Stimulated activated CD4-positive, alpha-beta T cell treated with anti-CD3 and anti-CD28 coated beads, Interleukin-12 subunit alpha, Interleukin-12 subunit beta, amount 100 ng/mL, for 4 hours (primary cell): Measurements from ENCODE around the gene AP2A1.

Source experiments
- DNase-seq: peaks from one replicate; pipeline ENCODE4 v3.0.0-alpha.2; 2020

AP2A1 gene

DNA sequence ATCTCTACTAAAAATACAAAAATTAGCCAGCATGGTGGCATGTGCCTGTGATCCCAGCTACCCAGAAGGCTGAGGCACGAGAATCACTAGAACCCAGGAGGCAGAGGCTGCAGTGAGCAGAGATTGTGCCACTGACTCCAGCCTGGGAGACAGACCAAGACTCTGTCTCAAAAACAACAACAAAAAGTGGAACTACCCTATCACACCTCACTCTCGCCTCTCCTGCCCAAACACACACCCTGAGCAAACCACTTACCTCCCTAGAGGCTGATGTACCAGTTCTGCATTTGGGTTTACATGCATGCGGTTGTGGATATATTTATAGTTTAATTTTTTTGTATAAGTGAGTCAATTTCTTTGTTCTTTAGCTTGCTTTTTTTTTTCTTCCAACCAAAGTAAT is 76.5 kb downstream of the AP2A1 start:
- DNase-seq, result no peak

DNA sequence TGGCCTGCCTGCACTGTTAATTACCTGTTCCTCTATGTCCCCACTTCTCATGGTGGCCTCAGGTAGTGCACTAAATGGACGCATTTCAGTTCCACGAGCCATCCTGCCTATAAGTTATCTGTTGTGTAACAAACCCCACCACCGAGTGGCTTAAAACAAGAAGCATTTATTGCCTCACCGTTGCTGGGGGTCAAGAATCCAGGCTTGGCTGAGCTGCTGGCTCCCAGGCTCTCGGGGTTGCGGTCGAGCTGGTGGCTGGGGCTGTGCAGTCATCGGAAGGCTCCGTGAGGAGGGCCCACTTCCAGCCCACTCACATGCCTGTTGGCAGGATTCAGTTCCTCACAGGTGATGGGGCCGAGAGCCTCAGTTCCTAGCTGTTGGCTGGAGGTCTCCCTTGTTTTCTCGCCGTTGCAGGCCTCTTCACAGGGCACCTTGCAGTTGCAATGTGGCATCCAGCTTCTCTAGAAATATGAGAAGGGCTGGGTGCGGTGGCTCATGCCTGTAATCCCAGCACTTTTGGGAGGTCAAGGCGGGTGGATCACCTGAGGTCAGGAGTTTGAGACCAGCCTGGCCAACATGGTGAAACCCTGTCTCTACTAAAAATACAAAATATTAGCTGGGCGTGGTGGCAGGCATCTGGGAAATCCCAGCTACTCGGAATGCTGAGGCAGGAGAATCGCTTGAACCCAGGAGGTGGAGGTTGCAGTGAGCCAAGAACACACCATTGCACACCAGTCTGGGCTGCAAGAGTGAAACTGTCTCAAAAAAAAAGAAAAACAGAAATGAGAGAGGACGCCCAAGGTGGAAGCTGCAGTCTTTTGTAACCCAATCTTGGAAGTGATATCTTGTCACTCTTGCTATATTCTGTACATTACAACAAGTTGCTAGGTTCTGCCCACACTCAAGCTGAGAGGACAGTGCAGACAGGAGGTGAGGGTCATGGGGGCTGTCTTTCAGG is 77.6 kb downstream of the AP2A1 start:
- no peak for DNase-seq

DNA sequence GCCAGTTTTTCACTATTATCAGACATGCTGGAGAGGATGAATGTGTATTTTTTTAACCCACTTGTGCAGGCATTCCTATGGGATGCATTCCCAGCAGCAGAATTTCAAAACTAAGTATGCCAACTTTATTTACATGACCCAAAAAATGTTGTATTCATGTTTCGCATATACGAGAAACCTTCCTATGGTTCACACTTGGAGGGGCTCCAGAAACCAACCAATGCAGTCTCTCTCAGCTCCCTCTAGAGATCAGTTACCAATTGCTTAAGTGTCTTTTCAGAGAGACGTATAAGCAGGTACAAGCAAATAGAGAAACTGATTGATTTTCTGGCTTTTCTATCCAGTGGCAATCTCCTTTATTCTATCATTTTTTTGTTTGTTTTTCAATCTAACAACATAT is 78.6 kb downstream of the AP2A1 start:
- DNase-seq, result no peak

DNA sequence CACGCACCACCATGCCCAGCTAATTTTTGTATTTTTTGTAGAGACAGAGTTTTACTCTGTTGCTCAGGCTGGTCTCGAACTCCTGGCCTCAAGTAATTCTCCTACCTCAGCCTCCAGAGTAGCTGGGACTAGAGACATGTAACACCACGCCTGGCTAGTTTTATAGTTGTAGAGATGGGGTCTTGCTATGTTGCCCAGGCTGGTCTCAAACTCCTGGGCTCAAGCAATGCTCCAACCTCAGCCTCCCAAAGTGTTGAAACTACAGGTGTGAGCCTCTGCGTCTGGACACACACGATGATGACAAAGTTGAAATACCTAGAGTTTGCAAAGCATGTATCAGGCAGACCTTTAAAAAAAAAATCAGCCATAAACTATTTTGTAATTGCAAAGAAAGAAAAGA is 79.6 kb downstream of the AP2A1 start:
- no peak for DNase-seq

DNA sequence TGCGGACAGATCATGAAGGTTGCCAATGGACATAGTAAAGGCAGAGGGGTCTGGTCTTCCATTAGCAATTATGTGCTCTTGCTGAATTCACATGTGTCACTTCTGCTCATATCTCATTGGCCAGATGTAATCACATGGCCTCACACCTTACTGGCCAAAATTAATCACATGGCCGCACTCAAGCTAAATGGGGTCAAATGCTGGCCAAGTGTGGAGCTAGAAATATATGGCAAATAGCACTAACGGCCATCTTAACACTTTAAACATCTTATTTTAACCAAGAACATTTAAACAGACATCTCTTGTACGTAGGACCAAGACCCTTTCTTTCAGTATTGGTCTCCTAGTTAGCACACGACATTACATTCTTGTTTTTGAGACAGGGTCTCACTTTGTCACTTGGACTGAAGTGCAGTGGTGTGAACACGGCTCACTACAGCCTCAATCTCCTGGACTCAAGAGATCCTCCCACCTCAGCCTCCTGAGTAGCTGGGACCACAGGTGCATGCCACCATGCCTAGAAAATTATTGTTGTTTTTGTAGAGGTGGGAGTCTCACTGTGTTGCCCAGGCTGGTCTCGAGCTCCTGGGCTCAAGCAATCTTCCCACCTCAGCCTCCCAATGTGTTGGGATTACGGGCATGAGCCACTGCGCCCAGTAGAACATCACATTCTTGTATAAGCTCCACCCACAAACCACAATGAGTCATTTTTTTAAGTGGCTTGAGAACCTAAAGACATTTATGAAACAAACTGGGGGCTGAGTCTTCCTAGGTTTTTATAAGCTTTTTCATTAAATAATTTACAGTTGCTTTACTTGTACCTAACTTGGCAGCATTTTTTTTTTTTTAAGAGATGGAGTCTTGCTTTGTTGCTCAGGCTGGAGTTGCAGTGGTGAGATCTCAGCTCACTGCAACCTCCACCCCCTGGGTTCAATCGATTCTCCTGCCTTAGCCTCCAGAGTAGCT is 81.2 kb downstream of the AP2A1 start:
- no peak for DNase-seq

DNA sequence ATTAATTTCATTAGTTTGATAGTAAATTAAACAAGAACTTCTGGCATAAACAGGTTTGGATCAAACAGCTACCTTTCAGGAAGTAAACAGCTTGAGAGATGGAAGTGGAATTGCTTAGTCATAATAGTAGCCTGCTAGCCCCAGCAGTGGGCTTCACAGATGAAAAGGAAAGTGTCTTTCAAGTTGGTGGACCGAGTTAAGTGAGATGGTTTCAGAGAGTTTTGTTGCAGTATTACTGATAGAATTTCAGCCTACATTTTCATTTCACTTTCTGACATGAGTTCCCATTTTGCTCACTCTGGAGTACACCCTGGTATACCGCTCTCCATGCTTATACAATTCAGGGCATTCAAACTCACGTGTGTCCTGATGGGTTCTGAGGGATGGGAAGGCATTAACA is 82.1 kb downstream of the AP2A1 start:
- no peak for DNase-seq

DNA sequence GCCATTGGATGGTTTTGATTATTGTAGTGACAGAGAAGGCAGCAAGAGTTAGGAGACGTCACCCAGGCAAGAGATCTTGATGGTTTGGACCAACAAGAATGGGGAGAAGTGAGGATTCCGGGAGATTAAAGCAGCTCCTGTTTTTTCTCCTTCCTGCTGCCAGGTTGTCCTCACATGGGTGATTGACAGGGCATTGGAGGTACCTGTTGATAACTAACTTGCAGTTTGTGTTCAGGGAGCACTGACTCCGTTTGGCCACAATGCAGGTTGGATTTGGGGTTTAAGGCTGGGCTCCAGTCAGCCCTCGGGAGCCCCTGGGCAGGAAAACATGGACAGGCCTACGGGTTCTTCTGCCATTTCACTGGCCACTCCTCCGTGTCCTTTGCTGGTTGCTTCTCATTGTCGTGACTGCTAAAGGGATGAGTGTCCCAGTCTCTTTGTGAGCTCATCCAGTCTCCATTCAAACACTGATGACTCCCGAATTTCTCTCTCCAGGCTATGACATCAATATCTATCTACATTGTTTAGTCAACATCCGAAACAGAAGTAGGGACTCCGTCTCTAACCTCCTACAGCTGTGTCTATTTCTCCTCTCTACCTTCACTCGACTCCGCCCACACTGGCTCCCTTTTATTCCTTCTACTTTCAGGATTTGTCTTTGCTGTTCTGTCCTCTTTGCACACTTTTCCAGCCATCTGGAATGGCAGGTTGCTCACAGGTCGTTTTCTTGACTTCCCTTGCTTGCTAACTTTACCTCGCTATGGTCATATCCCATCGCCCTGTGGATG is 82.8 kb downstream of the AP2A1 start:
- DNase-seq, result no peak

DNA sequence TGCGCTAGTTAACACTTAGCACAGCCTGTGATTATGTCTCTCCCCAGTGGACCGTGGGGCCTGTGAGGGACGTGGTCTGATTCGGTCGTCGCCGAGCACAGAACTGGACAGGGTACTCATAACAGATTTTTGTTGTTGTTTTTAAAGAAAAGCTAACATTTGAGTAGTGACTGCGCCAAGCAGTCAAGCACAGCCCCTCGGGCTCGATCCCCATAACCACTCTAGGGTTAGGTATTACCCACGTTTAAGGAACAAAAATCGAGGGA is 83.4 kb downstream of the AP2A1 start:
- DNase-seq, result no peak

DNA sequence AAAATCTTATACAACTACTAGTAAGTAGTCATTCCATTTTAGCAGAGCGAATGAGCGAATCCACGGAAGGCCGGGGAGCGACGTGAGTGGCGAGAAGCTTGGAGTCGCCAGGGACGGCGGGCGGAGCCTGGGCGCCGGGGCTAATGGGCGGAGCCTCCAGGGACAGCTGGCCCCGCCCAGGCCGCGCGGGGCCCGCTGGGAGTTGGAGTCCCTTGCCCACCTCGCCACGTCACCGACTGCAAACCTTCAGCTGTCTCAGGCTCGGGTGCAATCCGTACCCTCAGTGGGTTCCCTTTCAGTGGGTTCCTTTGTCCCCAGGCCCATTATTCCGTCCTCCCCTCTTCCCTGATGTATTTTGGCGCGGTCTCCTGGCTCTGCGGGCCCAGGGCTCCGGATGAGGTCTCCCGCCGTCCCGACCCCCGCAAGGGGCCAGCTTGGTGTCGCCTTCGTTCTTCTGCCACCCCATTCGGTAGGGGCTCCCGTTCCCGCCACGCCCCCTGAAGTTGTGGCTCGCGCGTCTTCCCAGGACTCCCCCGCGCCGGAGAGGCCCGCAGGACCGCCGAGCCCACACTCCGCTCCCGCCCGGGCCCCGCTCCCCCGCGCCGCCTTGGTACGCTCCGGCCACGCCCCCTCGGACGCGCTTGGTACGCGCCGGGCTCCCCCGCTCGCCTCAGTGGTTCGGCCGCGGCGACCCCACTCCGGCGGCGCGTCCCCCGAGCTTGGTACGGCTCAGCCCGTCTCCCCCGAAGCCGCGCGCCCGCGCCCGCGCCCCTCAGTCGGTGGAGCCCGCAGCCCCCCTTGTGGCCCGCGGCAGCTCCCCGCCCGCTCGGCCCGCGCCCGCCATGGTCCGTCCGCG is 83.9 kb downstream of the AP2A1 start, which contains the start of gene PTOV1:
Gene PTOV1 (plus strand): TSS at position 673 of the 856 bp plus-strand sequence.
- DNase-seq, result peak; percentile 86

DNA sequence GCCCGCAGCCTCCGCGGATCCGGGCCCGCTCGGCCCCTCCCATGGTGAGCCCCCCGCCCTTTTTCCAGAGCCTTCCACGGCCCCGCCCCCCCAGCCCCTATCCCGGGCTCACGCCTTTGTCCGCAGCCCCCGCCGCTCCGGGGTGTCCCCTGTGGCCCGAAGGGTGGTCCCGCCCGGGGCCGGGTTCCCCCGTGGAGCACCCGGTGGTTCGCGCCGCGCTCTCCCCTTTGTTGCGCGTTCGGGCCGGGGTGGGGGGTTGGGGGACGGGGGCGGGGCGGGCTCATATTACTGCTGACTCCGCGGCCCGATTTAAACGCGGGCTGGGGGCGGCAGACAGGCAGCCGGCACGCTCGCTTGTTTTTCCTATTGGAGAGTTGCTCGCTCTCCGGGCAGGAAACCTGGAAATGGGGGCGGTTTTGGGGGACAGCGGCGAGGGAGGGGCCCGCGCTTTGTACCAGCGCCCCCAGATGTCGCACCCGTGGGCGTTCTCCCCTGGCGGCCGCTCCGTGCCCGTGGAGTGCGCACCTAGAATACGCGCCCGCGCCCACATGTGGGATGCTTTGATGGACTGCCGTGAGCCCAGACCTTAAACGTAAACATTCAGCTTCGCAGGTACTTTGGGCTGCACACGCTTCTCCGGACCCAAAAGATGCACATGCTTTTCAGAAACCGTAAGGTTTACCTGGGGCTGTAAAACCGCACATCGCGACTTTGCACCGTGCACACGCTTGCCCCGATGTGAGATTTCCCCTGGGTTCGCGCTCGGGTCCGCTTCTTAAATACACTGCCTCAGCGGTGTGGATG is 84.9 kb downstream of the AP2A1 start:
- DNase-seq, result no peak

DNA sequence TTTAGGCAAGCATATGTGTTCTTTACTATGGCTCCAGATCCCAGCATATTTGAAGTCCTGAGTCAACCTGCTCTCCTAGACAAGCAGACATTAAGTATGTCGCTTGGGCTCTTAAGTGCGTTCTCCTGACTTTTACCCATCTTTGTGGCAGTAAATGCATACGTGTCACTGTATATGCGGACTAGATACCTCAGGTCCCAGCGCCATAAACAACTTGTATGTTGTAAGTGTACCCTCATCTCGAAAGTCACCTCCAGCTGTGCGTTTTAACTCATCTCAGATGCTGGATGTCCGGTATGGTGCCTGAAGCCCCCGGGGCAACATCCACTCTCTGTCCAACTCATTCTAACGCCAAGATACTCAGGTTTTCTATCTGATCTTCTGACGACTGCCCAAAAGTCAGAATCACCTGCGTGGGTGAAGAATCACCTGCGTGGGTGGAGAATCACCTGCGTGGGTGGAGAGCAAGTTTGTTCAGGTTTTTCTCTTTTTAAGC is 85.9 kb downstream of the AP2A1 start:
- DNase-seq, result no peak

DNA sequence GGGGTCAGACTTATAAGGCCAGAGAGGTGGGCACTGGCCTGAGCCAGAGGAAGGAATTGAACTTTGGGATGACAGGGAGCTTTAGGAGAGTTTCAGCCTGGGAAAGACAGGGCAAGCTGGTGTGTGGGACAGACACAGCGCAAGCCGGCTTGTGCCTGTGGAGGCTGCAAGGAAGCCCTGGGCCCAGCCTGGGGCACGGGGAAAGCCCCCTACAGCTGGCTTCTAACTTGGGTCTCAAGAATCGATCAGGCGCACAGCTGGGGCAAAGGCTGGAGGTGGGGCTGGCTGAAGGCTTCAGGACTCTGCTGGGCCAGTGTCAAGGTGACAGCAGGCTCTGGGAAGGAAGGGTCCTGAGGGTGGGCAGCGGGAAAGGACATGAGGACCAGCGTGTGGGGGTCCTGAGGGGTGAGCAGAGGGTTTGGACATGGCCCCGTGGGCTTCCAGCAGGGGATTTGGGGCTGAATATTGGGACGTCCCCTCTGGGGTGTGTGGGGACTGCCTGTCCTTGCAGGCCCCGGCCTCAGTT is 87.1 kb downstream of the AP2A1 start:
- no peak for DNase-seq

DNA sequence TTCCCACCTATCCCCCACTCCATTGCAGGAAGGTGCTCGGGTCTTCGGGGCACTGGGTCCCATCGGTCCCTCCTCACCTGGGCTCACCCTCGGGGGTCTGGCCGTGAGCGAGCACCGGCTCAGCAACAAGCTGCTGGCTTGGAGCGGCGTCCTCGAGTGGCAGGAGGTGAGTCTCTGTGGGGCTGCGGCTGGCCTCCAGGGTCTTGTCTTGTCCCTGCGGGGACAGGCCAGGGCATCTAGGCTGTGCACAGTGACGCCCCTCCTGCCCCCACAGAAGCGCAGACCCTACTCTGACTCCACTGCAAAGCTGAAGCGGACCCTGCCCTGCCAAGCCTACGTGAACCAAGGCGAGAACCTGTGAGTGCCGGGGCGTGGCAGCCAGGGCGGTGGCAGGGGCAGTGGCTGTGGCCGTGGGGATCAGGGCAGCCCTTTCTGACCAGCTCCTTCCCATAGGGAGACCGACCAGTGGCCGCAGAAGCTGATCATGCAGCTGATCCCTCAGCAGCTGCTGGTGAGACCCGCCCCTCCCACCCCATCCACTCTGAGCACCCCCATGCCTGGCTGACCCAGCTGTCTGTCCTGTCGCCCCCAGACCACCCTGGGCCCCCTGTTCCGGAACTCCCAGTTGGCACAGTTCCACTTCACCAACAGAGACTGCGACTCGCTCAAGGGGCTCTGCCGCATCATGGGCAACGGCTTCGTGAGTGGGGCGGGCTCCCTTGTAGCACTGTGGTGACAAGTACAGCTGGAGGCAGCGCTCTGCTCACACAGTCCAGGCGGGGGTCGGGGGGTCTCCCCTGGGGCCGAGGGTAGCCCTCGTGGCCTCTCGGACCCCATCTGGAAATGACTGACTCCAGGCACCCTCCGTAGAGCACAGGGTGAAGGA is 87.8 kb downstream of the AP2A1 start:
- DNase-seq, result no peak

DNA sequence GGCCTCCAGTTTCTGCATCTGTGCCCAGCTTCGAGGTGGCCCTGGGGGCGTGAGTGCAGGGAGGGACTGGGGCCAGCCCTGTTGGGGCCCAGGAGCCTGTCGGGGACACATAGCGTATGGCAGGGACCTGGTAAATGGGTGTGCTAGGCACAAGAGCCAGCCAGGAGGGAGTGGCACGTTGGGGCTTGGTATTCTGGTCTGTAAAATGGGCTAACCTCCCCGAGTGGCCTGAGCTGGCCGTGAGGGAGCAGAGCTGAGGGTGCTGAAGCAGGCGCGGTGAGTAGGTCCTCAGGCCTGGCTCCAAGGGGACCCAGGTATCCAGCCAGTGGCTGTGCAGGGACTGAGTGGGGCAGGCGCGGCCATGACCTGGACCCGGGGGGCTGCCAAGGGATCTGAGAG is 88.5 kb downstream of the AP2A1 start:
- no peak for DNase-seq

DNA sequence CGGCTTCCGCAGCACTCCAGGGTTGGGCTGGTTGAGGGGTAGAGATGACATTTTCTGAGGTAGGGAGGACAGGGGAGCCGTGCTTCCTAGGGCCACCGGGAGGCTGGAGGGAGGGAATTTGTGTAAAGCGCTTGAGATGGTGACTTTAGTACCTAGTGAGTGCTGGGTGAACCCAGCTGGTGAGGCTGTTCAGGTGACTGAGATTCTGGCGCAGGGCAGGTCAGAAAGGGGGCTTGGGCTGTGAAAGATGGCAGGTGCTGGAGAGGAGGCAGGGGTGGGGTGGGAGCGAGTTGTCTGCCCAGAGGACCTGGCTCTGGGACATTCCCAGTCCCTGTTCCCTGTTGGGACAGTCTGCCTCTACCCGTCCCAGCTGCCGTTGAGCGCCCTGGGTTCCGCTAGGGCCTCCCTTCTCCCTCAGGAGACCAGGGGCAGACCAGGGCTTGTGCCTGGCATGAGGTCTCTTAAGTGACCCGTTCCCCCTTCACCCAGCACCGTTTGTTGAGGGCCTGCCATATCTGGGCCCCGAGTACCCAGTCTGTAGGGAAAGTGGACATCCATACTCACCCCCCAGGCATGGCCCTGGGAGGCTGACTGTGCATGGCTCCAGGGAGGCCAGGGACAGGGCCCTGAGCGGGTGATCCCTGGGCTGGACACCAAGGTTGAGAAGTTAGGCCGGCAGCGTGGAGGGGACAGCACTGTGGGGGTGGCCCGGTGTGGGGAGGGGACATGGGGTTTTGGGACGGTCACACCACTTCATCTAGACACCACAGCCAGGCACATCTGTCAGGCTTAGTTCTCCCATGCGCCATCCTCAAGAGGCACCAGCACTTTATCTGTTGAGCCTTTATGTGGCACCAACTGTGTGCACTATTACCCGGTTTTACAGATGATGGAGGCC is 89.1 kb downstream of the AP2A1 start:
- no peak for DNase-seq

DNA sequence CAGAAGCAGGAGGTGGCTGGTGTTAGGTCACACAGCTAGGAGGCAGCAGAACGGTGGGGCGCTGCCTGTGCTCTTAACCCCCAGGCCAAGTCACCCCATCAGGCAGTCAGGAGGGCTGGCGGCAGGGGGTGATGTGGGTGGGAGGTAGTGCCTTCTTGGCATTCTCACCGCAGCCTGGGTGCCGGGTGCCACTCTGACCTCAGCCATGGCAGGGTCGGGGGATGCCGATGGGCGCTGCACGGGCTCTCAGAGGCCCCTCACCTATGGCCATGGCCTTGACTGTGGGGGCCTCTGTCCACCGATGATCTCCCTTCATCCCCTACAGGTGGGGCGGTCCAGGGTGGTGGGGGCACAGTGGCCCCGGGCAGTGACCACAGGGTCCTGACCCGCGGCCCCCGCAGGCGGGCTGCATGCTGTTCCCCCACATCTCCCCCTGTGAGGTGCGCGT is 89.8 kb downstream of the AP2A1 start:
- no peak for DNase-seq
